ENCODE results near the gene GPR161. TPM values are rescaled to one million over a fixed set of nuclear protein-coding genes. Genes with fewer than 3 reads are reported as not detected.
"Not testable (repeated sequence)": the region's sequence is repeated elsewhere in the genome, so short reads cannot be mapped to it uniquely, and the experiment has no call there.

Gene GPR161
- total and polyA plus RNA-seq, 2 donors (not counting 1 experiment from before 2014, with no cell fraction given) = 10.2 to 18.7 TPM

DNA sequence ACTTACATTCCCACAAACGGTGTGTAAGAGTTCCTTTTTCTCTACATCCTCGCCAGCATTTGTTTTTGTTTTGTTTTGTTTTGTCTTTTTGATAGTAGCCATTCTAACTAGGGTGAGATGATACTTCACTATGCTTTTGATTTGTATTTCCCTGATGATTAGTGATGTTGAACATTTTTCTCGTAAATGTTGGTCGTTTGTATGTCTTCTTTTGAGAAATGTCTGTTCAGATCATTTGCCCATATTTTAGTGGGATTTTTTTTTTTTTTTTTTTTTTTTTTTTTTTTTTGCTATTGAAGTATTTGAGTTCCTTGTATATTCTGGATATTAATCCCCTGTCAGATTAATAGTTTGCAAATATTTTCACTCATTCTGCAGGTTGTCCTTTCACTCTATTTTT lies 19.2 kb upstream of the GPR161 start:
- Histone ChIP-seq H3K27ac (ENCODE audit: insufficient read depth, low read length) (no peak overlapping the region), H3K36me3 (ENCODE audit: control insufficient read depth, insufficient read depth, low read length) (no peaks in the 10 kb centered on the region)
- DNase-seq (ENCODE audit: low read depth in 2 of 2) = no peak

GRCh38 chr1:168154707-168155106 lies 18.0 kb upstream of the GPR161 start:
- H3K36me3 ChIP-seq (ENCODE audit: control insufficient read depth, insufficient read depth, low read length); H3K9ac ChIP-seq (ENCODE audit: insufficient read depth, low read length); H3K79me2 ChIP-seq (ENCODE audit: control insufficient read depth, insufficient read depth, low read length); H3K27ac ChIP-seq (ENCODE audit: insufficient read depth, low read length); H2AFZ ChIP-seq (ENCODE audit: low read length); H3K4me2 ChIP-seq (ENCODE audit: extremely low read depth, insufficient read depth, low read length); DNase-seq (ENCODE audit: low read depth in 2 of 2); H3K27me3 ChIP-seq (ENCODE audit: control insufficient read depth, insufficient read depth, low read length); H4K20me1 ChIP-seq (ENCODE audit: control insufficient read depth, extremely low read depth, insufficient read depth, low read length); H3K4me1 ChIP-seq (ENCODE audit: control insufficient read depth, extremely low read depth, insufficient read depth, low read length); H3K4me3 ChIP-seq (replicated peaks in 1 of 4; ENCODE audit: control extremely low read depth in 1 of 4, insufficient read depth in 1 of 4, low read depth in 3 of 4, low read length in 4 of 4); H3K9me3 ChIP-seq (ENCODE audit: control insufficient read depth, insufficient read depth, low read depth, low read length): not testable (repeated sequence)

More for the DNA sequence above, 19.2 kb upstream of the GPR161 start:
- Histone ChIP-seq H3K9me3 (ENCODE audit: control insufficient read depth, insufficient read depth, low read depth, low read length) (no peaks in the 10 kb centered on the region), H3K27me3 (ENCODE audit: control insufficient read depth, insufficient read depth, low read length) (no peaks in the 10 kb centered on the region), H3K79me2 (ENCODE audit: control insufficient read depth, insufficient read depth, low read length) (no peaks in the 10 kb centered on the region), H3K4me2 (ENCODE audit: extremely low read depth, insufficient read depth, low read length) (no peak overlapping the region), H2AFZ (ENCODE audit: low read length) (no peak overlapping the region), H3K4me1 (ENCODE audit: control insufficient read depth, extremely low read depth, insufficient read depth, low read length) (no peaks in the 10 kb centered on the region), H4K20me1 (ENCODE audit: control insufficient read depth, extremely low read depth, insufficient read depth, low read length) (no peaks in the 10 kb centered on the region), H3K4me3 (replicated peaks in 1 of 4; ENCODE audit: control extremely low read depth in 1 of 4, insufficient read depth in 1 of 4, low read depth in 3 of 4, low read length in 4 of 4) (no peak overlapping the region), H3K9ac (ENCODE audit: insufficient read depth, low read length) (no peak overlapping the region)
- TF ChIP-seq EZH2 (IDR thresholded peaks at IDR 0.05; ENCODE audit: low read length, missing control alignments) = no peak
- TF ChIP-seq CTCF (conservative IDR thresholded peaks at IDR 0.05 in 1 of 2, IDR thresholded peaks at IDR 0.05 in 1 of 2; ENCODE audit: low read depth in 1 of 2, low read length in 2 of 2) = no peak

DNA sequence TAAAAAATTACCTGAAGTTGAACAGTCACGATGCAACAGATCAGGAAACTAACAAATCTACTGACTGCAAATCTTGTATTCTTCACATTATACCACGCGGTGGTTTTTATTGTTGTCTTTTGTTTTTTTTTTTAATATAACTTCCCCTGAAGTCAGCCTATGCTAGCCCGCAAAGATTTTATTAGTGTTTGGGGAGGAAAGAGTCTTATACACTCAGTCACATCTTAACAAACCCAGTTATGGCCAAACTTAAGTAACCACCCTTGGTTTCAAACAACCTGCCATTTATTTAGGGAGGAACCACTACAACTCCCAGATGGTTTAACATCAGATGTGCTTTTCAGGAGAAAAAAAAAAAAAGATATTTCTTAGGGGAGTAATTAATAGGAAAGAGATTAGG lies 15.2 kb upstream of the GPR161 start:
- H3K27ac ChIP-seq (ENCODE audit: insufficient read depth, low read length) = no peak overlapping the region
- H3K79me2 ChIP-seq (ENCODE audit: control insufficient read depth, insufficient read depth, low read length) = no peaks in the 10 kb centered on the region
- no peaks in the 10 kb centered on the region for H3K4me1 ChIP-seq (ENCODE audit: control insufficient read depth, extremely low read depth, insufficient read depth, low read length)
- H4K20me1 ChIP-seq (ENCODE audit: control insufficient read depth, extremely low read depth, insufficient read depth, low read length) = no peaks in the 10 kb centered on the region
- H2AFZ ChIP-seq (ENCODE audit: low read length) = no peak overlapping the region
- no peak for TF ChIP-seq CTCF (conservative IDR thresholded peaks at IDR 0.05 in 1 of 2, IDR thresholded peaks at IDR 0.05 in 1 of 2; ENCODE audit: low read depth in 1 of 2, low read length in 2 of 2)
- H3K9me3 ChIP-seq (ENCODE audit: control insufficient read depth, insufficient read depth, low read depth, low read length) = no peaks in the 10 kb centered on the region
- H3K27me3 ChIP-seq (ENCODE audit: control insufficient read depth, insufficient read depth, low read length) = no peaks in the 10 kb centered on the region
- no peak for DNase-seq (ENCODE audit: low read depth in 2 of 2)
- H3K4me3 ChIP-seq (replicated peaks in 1 of 4; ENCODE audit: control extremely low read depth in 1 of 4, insufficient read depth in 1 of 4, low read depth in 3 of 4, low read length in 4 of 4) = no peak overlapping the region
- H3K36me3 ChIP-seq (ENCODE audit: control insufficient read depth, insufficient read depth, low read length) = no peaks in the 10 kb centered on the region
- H3K4me2 ChIP-seq (ENCODE audit: extremely low read depth, insufficient read depth, low read length) = no peak overlapping the region
- H3K9ac ChIP-seq (ENCODE audit: insufficient read depth, low read length) = no peak overlapping the region
